Measurements from ENCODE around the gene TIMM44. TPM values are rescaled to one million over a fixed set of nuclear protein-coding genes. Genes with fewer than 3 reads are reported as not detected.

The TIMM44 gene
- total RNA-seq, 1 donor from 2014 or later = 43.7 TPM

GRCh38 chr19:7904074-7905020 lies 39.1 kb downstream of the TIMM44 start:
- H3K4me3 Mint-ChIP-seq = peak overlapping the region; percentile 92
- H3K36me3 ChIP-seq = no peaks in the 10 kb centered on the region
- H3K79me2 ChIP-seq (ENCODE audit: low read depth) = peaks cover 37% of the 10 kb centered on the region
- TF ChIP-seq EZH2phosphoT487 (IDR thresholded peaks at IDR 0.05) (no peak), EZH2 (IDR thresholded peaks at IDR 0.05) (no peak), CTCF (IDR thresholded peaks at IDR 0.05) (no peak)
- H3F3A ChIP-seq (ENCODE audit: low read depth) = peaks cover 9% of the 10 kb centered on the region
- peaks cover 11% of the 10 kb centered on the region for H3K4me1 ChIP-seq
- H4K20me1 ChIP-seq (ENCODE audit: low read depth) = peaks cover 53% of the 10 kb centered on the region
- peaks cover 5% of the 10 kb centered on the region for H3K27me3 Mint-ChIP-seq (ENCODE audit: insufficient read depth, low read depth)
- no peaks in the 10 kb centered on the region for H3K9me3 Mint-ChIP-seq
- peak overlapping the region; percentile 91 for H3K4me3 ChIP-seq
- H2AFZ ChIP-seq (replicated peaks) = no peak overlapping the region
- DNase-seq (ENCODE audit: low spot score) = peak; percentile 66
- H3K27me3 ChIP-seq = peaks cover 5% of the 10 kb centered on the region
- peak overlapping the region; percentile 88 for H3K4me2 ChIP-seq
- H3K9me3 ChIP-seq (ENCODE audit: low read depth) = no peaks in the 10 kb centered on the region
- no peak overlapping the region for H3K27ac ChIP-seq
- peak overlapping the region; percentile 79 for H3K27ac Mint-ChIP-seq
- H3K9ac ChIP-seq = no peak overlapping the region
- peaks cover 20% of the 10 kb centered on the region for H3K4me1 Mint-ChIP-seq
- H3K36me3 Mint-ChIP-seq = peaks cover 2% of the 10 kb centered on the region

GRCh38 chr19:7903244-7904073 lies 40.0 kb downstream of the TIMM44 start, which contains the start of gene MAP2K7:
TSS of gene MAP2K7 (plus strand) at chr19:7903877. CDS start at chr19:7903945, 68 bp downstream.
- H2AFZ ChIP-seq (replicated peaks) = peak within 1 kb of the TSS; percentile 49
- peaks cover 2% of the 10 kb centered on the region for H3K36me3 Mint-ChIP-seq
- peaks cover 5% of the 10 kb centered on the region for H3K27me3 Mint-ChIP-seq (ENCODE audit: insufficient read depth, low read depth)
- H3K36me3 ChIP-seq = no peaks in the 10 kb centered on the region
- H4K20me1 ChIP-seq (ENCODE audit: low read depth) = peaks cover 44% of the 10 kb centered on the region
- no peak within 1 kb of the TSS for H3K27ac ChIP-seq
- H3K27ac Mint-ChIP-seq = peak within 1 kb of the TSS; percentile 93
- peak within 1 kb of the TSS; percentile 92 for H3K4me3 Mint-ChIP-seq
- no peaks in the 10 kb centered on the region for H3K9me3 ChIP-seq (ENCODE audit: low read depth)
- peaks cover 9% of the 10 kb centered on the region for H3F3A ChIP-seq (ENCODE audit: low read depth)
- H3K4me2 ChIP-seq = peak within 1 kb of the TSS; percentile 88
- DNase-seq (ENCODE audit: low spot score) = peak; percentile 100
- H3K4me1 ChIP-seq = peaks cover 11% of the 10 kb centered on the region
- peaks cover 20% of the 10 kb centered on the region for H3K4me1 Mint-ChIP-seq
- H3K4me3 ChIP-seq = peak within 1 kb of the TSS; percentile 91
- no peaks in the 10 kb centered on the region for H3K9me3 Mint-ChIP-seq
- no peak for TF ChIP-seq EZH2phosphoT487 (IDR thresholded peaks at IDR 0.05)
- no peak for TF ChIP-seq EZH2 (IDR thresholded peaks at IDR 0.05)
- TF ChIP-seq CTCF (IDR thresholded peaks at IDR 0.05) = peak; percentile 71
- H3K9ac ChIP-seq = no peak within 1 kb of the TSS
- peaks cover 5% of the 10 kb centered on the region for H3K27me3 ChIP-seq
- H3K79me2 ChIP-seq (ENCODE audit: low read depth) = peaks cover 37% of the 10 kb centered on the region

- peaks cover 5% of the 10 kb centered on the region for H3K27me3 ChIP-seq
- Mint-ChIP-seq H3K4me3 (peak overlapping the region; percentile 92), H3K27ac (peak overlapping the region; percentile 93), H3K9me3 (no peaks in the 10 kb centered on the region), H3K27me3 (ENCODE audit: insufficient read depth, low read depth) (peaks cover 7% of the 10 kb centered on the region), H3K36me3 (peaks cover 2% of the 10 kb centered on the region), H3K4me1 (peaks cover 20% of the 10 kb centered on the region)
- H3K36me3 ChIP-seq = no peaks in the 10 kb centered on the region
- no peak overlapping the region for H3K27ac ChIP-seq
- H3K9ac ChIP-seq = no peak overlapping the region
- TF ChIP-seq EZH2phosphoT487 (IDR thresholded peaks at IDR 0.05) (no peak), EZH2 (IDR thresholded peaks at IDR 0.05) (no peak), CTCF (IDR thresholded peaks at IDR 0.05) (no peak)
- H3K4me3 ChIP-seq = peak overlapping the region; percentile 36
- no peaks in the 10 kb centered on the region for H3K9me3 ChIP-seq (ENCODE audit: low read depth)
- peak overlapping the region; percentile 70 for H3K4me2 ChIP-seq
- H3K4me1 ChIP-seq = peaks cover 11% of the 10 kb centered on the region
- H3F3A ChIP-seq (ENCODE audit: low read depth) = peaks cover 9% of the 10 kb centered on the region
- peaks cover 38% of the 10 kb centered on the region for H4K20me1 ChIP-seq (ENCODE audit: low read depth)
- H2AFZ ChIP-seq (replicated peaks) = peak overlapping the region; percentile 49
- peaks cover 35% of the 10 kb centered on the region for H3K79me2 ChIP-seq (ENCODE audit: low read depth)
- no peak for DNase-seq (ENCODE audit: low spot score)
Observed at GRCh38 chr19:7902796-7903243, 40.6 kb downstream of the TIMM44 start.
